Body of pancreas (tissue), 4 donors: ENCODE data around the gene SARM1. TPM values are rescaled to one million over a fixed set of nuclear protein-coding genes. Genes with fewer than 3 reads are reported as not detected.

ENCODE experiments used
- ATAC-seq: fragments of 150-250 bp; one replicate; pipeline ENCODE4 v1.9.1; 2016
- DNase-seq, 4 donors: peaks; one replicate each; pipeline ENCODE4 v3.0.0-alpha.2; 2019
- H3K27ac ChIP-seq, 4 donors: fragments of 200-600 bp; sonication (generic); 1 replicate in 3 of 4; 2 replicates in 1 of 4; pipeline versions ENCODE4 v1.5.1 to v1.6.1; 2016 to 2019; ENCODE audit warnings: mild to moderate bottlenecking in 1 of 4, mixed read lengths in 1 of 4, moderate library complexity in 1 of 4
- H3K27me3 ChIP-seq, 2 donors: fragments of 200-600 bp; sonication (generic); one replicate each; pipeline ENCODE4 v1.6.0; 2016; ENCODE audit warnings: mild to moderate bottlenecking in 1 of 2
- H3K36me3 ChIP-seq, 2 donors: fragments of 200-600 bp; sonication (generic); replicated peaks in 1 of 2; 2 replicates each; pipeline ENCODE4 v1.5.1; 2016; ENCODE audit warnings: low read depth in 2 of 2; ENCODE audit not compliant: insufficient read depth in 1 of 2
- H3K4me1 ChIP-seq: fragments of 200-600 bp; sonication (generic); one replicate; pipeline ENCODE4 v1.6.0; 2016
- H3K4me3 ChIP-seq, 2 donors: fragments of 200-600 bp; sonication (generic); 1 replicate in 1 of 2; 2 replicates in 1 of 2; pipeline ENCODE4 v1.5.1; 2016 to 2019
- H3K9me3 ChIP-seq, 3 donors: fragments of 200-600 bp; sonication (generic); 1 replicate in 2 of 3; 2 replicates in 1 of 3; pipeline ENCODE4 v1.5.1; 2016
- POLR2A ChIP-seq, 3 donors: fragments of 450-650 bp; IDR thresholded peaks; one replicate each; pipeline ENCODE4 v1.6.1; 2016; ENCODE audit warnings: antibody characterized with exemption in 3 of 3, mild to moderate bottlenecking in 2 of 3
- WGBS, 2 donors: methylation state at CpG; one replicate each; pipeline ENCODE4 v1.1.5; 2017; 5-methylcytosine and 5-hydroxymethylcytosine counted together
- intact Hi-C: fragments of 100-400 bp; cut with DNase I; formaldehyde crosslinking; loops from one replicate; pipeline ENCODE4 v1.15.1; 2023
- total RNA-seq, 2 donors: library from RNA; depleted of rRNA; stranded (reverse); fragments of >200 nt; gene quantifications; one replicate each; pipeline ENCODE4 v1.1.0, GENCODE V29; 2016
- TF ChIP-seq, protein P1 (sequence below), 7 experiments: fragments of 450-650 bp in 4 of 7; fragments of 200-600 bp in 3 of 7; sonication (generic) in 3 of 7; IDR thresholded peaks; one replicate each; pipeline ENCODE4 v1.5.1; 2016 to 2019; ENCODE audit warnings: antibody characterized with exemption in 7 of 7

Gene SARM1
- total RNA-seq, 2 donors from 2014 or later, result 13.7 to 33.9 TPM

DNA sequence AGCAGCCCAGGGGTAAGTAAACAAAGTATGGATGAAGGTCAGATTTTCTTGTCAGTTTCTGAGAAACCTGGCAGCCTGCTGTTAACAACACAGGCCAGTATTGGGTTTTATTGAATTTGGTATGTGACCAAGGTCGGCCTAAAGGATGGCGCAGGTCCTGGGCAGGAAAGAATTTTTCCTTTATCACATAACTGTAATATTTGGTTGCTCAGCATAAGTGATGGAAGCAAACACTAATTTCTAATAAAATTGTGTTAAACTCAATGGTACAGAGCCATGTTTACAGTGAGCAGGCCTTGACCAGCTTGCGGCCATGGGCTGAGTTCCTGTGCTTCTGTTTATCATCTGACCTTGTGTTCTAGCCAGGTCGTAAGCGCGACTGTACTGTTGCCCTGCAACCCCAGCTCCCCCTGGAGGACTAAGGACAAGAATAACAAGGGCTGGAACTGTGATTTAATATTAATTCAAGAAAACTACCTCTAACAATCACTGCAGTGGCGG is 24.7 kb upstream of the SARM1 start:
- TF ChIP-seq POLR2A (IDR thresholded peaks at IDR 0.05), result peak in 1 of 3 donors; percentile 3
- TF ChIP-seq, protein P1, sequence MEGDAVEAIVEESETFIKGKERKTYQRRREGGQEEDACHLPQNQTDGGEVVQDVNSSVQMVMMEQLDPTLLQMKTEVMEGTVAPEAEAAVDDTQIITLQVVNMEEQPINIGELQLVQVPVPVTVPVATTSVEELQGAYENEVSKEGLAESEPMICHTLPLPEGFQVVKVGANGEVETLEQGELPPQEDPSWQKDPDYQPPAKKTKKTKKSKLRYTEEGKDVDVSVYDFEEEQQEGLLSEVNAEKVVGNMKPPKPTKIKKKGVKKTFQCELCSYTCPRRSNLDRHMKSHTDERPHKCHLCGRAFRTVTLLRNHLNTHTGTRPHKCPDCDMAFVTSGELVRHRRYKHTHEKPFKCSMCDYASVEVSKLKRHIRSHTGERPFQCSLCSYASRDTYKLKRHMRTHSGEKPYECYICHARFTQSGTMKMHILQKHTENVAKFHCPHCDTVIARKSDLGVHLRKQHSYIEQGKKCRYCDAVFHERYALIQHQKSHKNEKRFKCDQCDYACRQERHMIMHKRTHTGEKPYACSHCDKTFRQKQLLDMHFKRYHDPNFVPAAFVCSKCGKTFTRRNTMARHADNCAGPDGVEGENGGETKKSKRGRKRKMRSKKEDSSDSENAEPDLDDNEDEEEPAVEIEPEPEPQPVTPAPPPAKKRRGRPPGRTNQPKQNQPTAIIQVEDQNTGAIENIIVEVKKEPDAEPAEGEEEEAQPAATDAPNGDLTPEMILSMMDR (IDR thresholded peaks at IDR 0.05), result peak; percentile 31 to 85 (median 75)
- Histone ChIP-seq H3K9me3 (no peaks in the 10 kb centered on the region), H3K27me3 (no peaks in the 10 kb centered on the region), H3K4me3 (no peak overlapping the region), H3K4me1 (peaks cover 50% of the 10 kb centered on the region), H3K27ac (peak overlapping the region; percentile 70 to 87 (median 76)), H3K36me3 (peaks cover 0 to 48% of the 10 kb centered on the region in 2 donors)
- WGBS, 2 donors, result 8 to 24% methylated on average over 7 of the region's 7 CpGs
- peak; percentile 80 for ATAC-seq
- intact Hi-C loops, result no loop called here
- peak; percentile 75 to 90 (median 84) for DNase-seq

- ATAC-seq, result peak; percentile 4
Measured at GRCh38 chr17:28347261-28347891, 24.1 kb upstream of the SARM1 start.

GRCh38 chr17:28348979-28349378 is 22.5 kb upstream of the SARM1 start:
- peak overlapping the region in 3 of 4 donors; percentile 15 to 87 (median 81) for H3K27ac ChIP-seq
- no peaks in the 10 kb centered on the region for H3K27me3 ChIP-seq
- DNase-seq (no peak), ATAC-seq (no peak)
- H3K4me1 ChIP-seq, result peaks cover 50% of the 10 kb centered on the region
- H3K4me3 ChIP-seq, result no peak overlapping the region
- H3K9me3 ChIP-seq, result no peaks in the 10 kb centered on the region
- intact Hi-C loops, result no loop called here
- peaks cover 11 to 36% of the 10 kb centered on the region in 2 donors for H3K36me3 ChIP-seq
- TF ChIP-seq POLR2A (IDR thresholded peaks at IDR 0.05), result no peak
- TF ChIP-seq, protein P1 (IDR thresholded peaks at IDR 0.05), result no peak
- WGBS, 2 donors, result 52 to 60% methylated on average over 2 to 3 of the region's 3 CpGs

More at GRCh38 chr17:28347261-28347891, 24.1 kb upstream of the SARM1 start:
- no peaks in the 10 kb centered on the region for H3K27me3 ChIP-seq
- no peaks in the 10 kb centered on the region for H3K9me3 ChIP-seq
- H3K4me3 ChIP-seq, result no peak overlapping the region
- TF ChIP-seq, protein P1 (IDR thresholded peaks at IDR 0.05), result no peak
- peak in 1 of 3 donors; percentile 6 for TF ChIP-seq POLR2A (IDR thresholded peaks at IDR 0.05)
- H3K27ac ChIP-seq, result peak overlapping the region; percentile 70 to 87 (median 76)
- peaks cover 50% of the 10 kb centered on the region for H3K4me1 ChIP-seq
- peaks cover 0 to 44% of the 10 kb centered on the region in 2 donors for H3K36me3 ChIP-seq
- peak in 3 of 4 donors; percentile 33 to 54 (median 39) for DNase-seq
- intact Hi-C loops, result no loop called here
- 30% methylated on average over 2 to 8 of the region's 8 CpGs for WGBS, 2 donors

DNA sequence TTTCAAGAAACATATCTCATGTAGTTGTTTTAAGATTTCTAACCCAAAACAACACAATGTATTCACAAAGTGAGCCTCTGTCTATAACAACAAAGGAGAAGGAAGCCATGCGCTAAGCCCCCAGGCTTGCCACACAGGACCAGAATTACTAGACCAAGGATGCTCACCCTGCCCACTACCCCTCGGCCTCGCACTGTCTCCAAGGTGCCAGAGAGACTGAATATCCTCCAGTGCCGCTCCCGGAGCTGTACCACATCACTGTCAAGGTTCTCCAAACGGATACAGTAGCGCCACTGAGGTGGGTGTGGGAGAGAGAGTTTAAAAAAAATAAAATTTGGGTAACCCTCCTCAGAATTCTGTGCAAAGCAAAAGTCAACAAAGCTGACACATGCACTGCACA is 21.2 kb upstream of the SARM1 start:
- no peak for DNase-seq
- peaks cover 11 to 27% of the 10 kb centered on the region in 2 donors for H3K36me3 ChIP-seq
- 90% methylated on average over 6 to 7 of the region's 7 CpGs for WGBS, 2 donors
- H3K4me1 ChIP-seq, result peaks cover 38% of the 10 kb centered on the region
- intact Hi-C loops, result no loop called here
- ATAC-seq, result no peak
- no peak overlapping the region for H3K27ac ChIP-seq
- H3K9me3 ChIP-seq, result no peaks in the 10 kb centered on the region
- H3K27me3 ChIP-seq, result no peaks in the 10 kb centered on the region
- H3K4me3 ChIP-seq, result no peak overlapping the region
- no peak for TF ChIP-seq POLR2A (IDR thresholded peaks at IDR 0.05)
- TF ChIP-seq, protein P1 (IDR thresholded peaks at IDR 0.05), result no peak
